Activated CD8-positive, alpha-beta memory T cell treated with anti-CD3 and anti-CD28 coated beads for 24 hours (primary cell): Measurements from ENCODE around the gene ITLN1.
"Not testable (repeated sequence)": the region's sequence is repeated elsewhere in the genome, so short reads cannot be mapped to it uniquely, and the experiment has no call there.

Source experiments
- DNase-seq: peaks from one replicate; pipeline ENCODE4 v3.0.0-alpha.2; 2020

Gene ITLN1

DNA sequence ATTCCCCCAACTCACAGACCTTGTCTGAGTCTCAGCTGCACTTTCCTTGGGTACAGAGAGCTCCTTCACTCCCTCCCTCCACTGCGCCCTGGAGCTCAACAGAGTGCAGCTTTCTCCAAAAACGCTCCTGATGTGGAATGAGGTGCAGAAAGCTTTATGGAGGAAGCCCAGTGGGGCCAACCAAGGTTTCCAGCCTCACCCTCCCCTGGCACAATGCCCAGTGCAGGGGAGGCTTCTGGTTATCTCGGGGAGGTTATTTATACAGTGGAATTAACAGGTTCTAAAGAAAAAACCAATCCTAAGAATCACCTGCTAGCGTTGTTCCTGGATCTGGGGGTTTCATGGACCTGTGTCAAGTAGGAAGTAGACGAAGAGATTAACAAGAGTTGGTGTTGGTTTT, at the start of gene ITLN1:
Gene ITLN1 (minus strand): TSS at position 139 of the 400 bp plus-strand sequence. CDS start 303 bp downstream, outside the sequence.
- no peak for DNase-seq

DNA sequence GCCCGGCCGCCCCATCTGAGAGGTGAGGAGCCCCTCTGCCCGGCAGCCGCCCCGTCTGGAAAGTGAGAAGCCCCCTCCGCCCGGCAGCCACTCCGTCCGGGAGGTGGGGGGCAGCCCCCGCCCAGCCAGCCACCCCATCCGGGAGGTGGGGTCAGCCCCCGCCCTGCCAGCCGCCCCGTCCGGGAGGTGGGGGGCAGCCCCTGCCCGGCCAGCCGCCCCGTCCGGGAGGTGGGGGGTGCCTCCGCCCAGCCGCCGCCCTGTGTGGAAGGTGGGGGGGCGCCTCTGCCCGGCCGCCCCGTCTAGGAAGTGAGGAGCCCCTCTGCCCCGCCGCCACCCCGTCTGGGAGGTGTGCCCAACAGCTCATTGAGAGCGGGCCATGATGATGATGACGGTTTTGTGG, 48.3 kb upstream of the ITLN1 start:
- not testable (repeated sequence) for DNase-seq

DNA sequence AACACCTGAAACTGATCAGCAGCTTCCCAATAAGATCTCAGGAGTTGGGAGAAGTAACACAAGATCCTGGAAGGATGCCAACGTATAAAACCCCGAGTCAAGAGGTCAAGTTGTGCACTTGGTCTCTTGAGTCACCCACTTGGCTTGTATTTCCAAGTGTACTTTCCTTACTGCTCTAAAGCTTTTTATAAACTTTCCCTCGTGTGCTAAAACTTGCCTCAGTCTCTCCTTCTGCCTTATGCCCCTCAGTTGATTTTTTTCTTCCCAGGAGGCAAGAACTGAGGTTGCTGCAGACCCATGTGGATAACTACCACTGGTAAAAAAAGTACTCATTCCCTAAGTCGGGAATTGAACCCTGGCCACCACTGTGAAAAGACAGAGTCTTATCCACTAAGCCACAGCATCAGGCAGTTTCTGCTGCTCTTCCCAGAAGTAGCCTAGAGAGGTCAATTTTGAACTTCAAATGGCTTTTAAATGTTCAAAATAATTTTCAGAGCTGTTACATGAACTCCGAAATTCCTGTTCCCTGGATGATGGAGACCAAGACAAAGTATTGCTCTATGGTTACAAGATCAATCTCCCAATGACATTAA, 40.8 kb upstream of the ITLN1 start:
- DNase-seq: no peak

DNA sequence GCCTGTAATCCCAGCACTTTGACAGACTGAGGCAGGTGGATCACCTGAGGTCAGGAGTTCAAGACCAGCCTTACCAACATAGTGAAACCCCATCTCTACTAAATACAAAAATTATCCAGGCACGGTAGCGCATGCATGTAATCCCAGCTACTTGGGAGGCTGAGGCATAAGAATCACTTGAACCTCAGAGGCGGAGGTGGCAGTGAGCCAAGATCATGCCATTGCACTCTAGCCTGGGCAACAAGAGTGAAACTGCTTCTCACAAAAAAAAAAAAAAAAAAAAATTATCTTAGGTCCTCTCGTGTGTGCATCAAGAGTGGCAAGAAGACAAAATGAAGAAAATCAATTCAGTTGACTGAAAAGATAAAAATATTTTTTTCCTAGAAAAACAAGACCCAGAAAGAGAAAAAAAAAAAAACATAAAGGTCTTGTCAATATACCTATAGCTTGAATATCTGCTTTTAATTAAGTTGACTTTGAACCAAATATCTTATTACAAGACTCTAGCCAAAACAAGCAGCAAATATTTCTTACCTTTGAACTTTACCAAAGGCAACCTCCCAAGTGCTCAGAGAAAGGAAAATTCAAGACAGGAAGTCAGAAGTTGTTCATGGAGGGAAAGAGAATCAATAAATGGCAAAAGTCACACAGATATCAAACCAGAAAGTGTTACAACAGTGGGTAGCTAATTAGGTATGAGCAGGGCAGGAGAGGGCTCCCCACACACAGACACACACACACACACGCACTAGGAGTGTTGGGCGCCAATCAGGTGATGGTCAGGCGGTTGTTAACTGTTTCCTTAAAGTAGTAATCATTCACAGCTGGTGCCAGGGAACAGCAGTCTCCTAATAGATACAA, 40.0 kb upstream of the ITLN1 start:
- DNase-seq: no peak

- no peak for DNase-seq
Measured at GRCh38 chr1:160916666-160917065, 31.7 kb upstream of the ITLN1 start.

DNA sequence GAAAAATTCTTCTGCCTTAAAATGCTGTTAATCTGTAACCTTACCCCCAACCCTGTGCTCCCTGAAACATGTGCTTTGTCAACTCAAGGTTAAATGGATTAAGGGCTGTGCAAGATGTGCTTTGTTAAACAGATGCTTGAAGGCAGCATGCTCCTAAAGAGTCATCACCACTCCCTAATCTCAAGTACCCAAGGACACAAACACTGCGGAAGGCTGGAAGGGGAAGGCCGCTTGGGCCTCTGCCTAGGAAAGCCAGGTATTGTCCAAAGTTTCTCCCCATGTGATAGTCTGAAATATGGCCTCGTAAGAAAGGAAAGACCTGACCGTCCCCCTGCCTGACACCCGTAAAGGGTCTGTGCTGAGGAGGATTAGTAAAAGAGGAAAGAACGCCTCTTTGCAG, 28.2 kb upstream of the ITLN1 start:
- not testable (repeated sequence) for DNase-seq

DNA sequence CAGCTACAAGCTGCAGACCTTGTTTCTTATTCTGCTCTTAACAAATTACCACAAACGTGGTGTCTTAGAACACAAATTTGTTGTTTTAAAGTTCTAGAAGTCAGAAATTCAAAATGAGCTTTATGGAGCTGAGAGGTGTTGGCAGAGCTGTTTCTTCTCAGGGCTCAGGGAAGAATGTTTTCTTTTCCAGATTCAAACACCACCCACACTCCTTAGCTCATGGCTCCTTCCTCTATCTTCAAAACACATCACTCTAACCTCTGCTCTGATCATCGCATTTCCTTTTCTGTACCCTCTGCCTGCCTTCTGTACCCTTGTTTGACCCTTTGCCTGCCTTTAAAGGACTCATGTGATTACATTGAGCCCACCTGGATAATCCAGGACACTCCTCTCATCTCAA, 26.9 kb upstream of the ITLN1 start:
- DNase-seq: no peak

DNA sequence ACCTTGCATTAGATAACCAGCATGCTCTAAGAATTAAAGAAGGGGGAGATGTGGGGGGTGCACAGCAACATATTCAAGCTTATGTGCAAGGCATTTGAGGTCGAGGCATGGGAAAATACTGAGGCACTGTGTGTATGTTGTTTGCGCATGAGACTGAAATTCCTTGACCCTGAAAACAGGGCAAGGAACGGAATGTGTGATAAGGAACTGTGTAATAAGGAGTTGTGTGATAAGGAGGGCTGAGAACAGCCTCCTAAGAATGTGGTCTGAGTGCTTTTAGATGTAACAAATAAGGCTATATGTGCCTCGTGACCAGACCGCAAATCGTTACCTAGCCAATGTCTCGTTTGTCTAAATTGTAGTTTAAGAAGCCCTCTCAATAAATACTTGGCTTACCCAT, 26.5 kb upstream of the ITLN1 start:
- no peak for DNase-seq

DNA sequence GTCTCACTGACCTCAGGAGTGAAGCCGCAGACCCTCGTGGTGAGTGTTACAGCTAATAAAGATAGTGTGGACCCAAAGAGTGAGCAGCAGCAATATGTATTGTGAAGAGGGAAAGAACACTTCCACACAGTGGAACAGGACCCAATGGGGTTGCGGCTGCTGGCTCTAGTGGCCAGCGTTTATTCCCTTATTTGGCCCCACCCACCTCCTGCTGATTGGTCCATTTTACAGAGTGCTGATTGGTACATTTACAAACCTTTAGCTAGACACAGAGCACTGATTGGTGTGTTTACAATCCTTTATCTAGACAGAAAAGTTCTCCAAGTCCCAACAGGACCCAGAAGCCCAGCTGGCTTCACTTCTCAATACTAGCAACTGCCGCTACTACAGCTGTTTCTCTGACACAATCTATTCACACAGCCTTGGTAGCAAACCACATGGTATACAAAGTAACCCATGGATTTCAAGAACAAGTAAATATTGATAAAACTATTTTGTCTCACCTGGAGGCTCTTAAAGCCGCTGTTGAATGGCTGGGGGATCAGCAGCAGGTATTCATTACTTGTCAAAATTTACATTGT, 25.3 kb upstream of the ITLN1 start:
- DNase-seq: no peak

DNA sequence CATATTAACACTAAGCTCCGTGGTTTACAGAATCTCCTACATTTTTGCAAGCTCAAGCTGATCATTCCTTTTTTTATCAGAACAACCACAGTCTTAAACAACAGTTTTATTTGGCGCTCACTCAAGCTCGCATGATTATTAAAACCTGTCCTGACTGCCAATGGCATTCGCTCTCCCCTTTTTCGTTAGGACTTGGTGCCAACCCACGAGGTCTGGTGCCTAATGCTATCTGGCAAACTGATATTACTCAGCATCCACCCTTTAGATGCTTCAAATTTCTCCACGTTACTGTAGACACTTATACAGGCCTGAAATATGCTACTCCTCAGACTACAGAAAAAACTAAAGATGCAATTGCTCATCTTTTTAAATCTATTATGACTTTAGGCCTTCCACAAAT, 23.0 kb upstream of the ITLN1 start:
- DNase-seq: no peak

DNA sequence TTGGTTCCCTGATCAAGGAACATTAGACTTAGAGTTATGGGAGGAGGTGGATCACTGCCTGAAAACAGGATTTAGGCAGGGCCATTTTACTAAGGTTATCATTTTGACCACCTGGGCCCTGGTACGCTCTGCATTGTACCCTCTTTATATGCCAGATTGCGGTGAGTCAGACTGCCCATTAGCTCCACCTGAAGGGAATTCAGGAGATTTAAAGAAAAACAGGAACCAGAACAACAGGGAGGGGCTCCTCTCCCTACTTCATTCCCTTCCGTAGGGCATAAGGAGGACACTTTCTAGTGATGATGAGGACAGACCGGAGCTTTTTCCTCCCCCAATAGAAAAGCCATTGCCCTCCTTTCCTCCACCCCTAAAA, 20.6 kb upstream of the ITLN1 start:
- no peak for DNase-seq

DNA sequence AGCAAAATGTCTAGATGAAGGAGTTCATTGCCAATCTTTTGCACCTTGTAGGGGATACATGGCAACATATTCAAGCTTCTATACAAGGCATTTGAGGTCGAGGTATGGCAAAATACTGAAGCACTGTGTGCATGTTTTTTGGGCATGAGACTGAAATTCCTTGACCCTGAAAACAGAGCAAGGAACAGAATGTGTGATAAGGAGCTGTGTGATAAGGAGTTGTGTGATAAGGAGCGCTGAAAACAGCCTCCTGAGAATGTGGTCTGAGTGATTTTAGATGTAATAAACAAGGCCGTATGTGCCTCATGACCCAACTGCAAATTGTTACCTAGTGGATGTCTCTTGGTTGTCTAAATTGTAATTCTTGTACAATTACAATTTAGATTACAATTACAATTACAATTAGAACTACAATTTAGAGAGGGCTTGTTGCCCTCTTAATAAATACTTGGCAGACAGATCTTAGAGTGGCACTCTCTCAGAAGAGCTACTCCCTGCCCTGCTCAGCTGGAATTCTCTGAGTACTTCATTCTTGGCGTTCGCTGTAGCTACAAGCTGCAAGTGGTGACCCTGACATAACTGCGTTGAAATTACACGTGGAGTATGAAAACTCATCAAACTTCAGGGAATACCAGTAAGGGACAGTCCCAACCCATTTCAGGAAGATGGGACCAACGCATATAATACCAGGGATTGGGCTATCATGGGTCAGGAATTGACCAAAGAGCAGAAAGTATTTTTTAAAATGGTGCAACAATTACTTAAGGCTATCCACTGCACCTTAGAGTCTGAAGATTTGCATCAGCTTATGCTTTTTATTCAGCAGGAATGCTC, 20.0 kb upstream of the ITLN1 start:
- no peak for DNase-seq

GRCh38 chr1:160902251-160902650, 17.3 kb upstream of the ITLN1 start:
- DNase-seq: not testable (repeated sequence)

DNA sequence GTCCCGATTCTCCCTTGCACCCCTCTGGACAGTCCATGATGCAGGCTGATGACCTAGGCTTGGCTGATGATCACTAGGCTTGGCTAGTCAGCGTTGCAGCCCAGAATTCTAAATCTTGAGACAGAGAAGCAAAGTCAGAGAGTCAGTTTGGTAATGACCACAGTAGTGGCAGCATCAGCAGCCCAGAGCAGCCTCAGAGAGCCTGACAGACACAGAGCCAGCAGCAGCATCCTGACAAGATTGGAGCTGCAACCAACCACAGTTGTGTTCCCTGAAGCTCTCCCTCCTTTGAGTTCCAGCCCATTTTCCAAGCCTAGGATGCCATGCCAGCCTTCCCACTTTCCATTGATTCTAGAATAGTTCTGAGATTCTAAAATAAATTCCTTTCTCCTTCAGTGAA, 16.8 kb upstream of the ITLN1 start:
- DNase-seq: no peak

DNA sequence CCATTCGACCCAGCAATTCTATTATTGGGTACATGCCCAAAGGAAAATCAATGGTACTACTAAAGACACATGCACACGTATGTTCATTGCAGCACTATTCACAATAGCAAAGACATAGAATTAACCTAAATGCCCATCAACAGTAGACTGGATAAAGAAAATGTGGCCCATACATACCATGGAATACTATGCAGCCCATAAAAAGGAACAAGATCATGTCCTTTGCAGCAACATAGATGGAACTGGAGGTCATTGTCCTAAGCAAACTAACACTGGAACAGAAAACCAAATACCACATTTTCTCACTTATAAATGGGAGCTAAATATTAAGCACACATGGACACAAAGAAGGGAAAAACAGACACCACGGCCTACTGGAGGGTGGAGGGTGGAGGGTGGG, 15.7 kb upstream of the ITLN1 start:
- DNase-seq: not testable (repeated sequence)

GRCh38 chr1:160894368-160895135, 9.6 kb upstream of the ITLN1 start:
- DNase-seq: not testable (repeated sequence)

GRCh38 chr1:160891474-160891873, 6.5 kb upstream of the ITLN1 start:
- DNase-seq: no peak

DNA sequence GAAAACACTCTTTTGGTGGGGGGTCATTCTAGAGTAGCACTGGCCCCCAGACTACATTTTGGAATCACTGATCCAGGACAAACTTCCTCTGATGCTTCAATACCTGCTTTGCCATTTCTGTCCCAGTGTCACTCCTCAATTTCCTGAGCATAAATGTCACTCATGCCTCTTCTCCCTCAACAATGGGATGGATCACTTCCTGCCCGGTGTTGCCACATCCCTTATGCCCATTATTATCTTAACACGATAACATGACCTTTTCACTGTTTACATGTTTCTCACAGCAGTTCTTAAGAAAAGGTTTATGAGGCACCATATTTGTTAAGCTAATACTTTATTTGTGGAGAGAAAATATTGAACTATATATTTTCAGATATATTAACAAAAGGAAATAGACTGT, 3.9 kb upstream of the ITLN1 start:
- no peak for DNase-seq

DNA sequence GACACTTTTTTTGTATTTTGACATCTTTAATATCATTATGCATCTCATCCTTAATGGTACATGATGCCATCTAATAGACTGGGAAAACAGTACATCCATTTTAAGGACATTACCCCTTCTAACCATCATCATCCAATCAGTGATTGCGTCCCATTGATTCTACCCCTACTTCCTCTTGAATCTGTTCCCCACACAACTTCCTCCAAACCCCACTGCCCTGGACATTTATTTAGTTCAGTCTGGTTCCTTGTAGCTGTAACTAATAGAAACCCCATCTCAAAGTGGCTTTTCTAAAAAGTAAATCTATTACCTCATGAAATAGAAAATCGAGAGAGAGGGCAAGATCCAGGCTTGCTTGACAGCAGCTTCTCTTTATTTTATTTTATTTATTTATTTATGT, 2.1 kb upstream of the ITLN1 start:
- no peak for DNase-seq

GRCh38 chr1:160884579-160884978, 401 bp downstream of the ITLN1 start:
- no peak for DNase-seq

GRCh38 chr1:160883581-160884513, 1.1 kb downstream of the ITLN1 start:
- no peak for DNase-seq
